Measurements from ENCODE around the gene CBFB.

The CBFB gene

GRCh38 chr16:67035364-67035763 lies 6.4 kb downstream of the CBFB start:
- H3K36me3 ChIP-seq = peaks cover 49% of the 10 kb centered on the region
- H3K4me3 ChIP-seq (ENCODE audit: low read depth, low read length) = no peak overlapping the region
- no peak for TF ChIP-seq CTCF (IDR thresholded peaks at IDR 0.05; ENCODE audit: low read depth, low read length)
- no peaks in the 10 kb centered on the region for H3K27me3 ChIP-seq
- no peak for DNase-seq
- H3K9me3 ChIP-seq = no peaks in the 10 kb centered on the region
- peaks cover 17% of the 10 kb centered on the region for H3K4me1 ChIP-seq

GRCh38 chr16:67036323-67036741 lies 7.4 kb downstream of the CBFB start:
- TF ChIP-seq CTCF (IDR thresholded peaks at IDR 0.05; ENCODE audit: low read depth, low read length) = no peak
- H3K36me3 ChIP-seq = peaks cover 52% of the 10 kb centered on the region
- H3K27me3 ChIP-seq = no peaks in the 10 kb centered on the region
- DNase-seq = peak; percentile 47
- H3K4me3 ChIP-seq (ENCODE audit: low read depth, low read length) = no peak overlapping the region
- no peaks in the 10 kb centered on the region for H3K9me3 ChIP-seq
- H3K4me1 ChIP-seq = peaks cover 17% of the 10 kb centered on the region

GRCh38 chr16:67039260-67040020 lies 10.5 kb downstream of the CBFB start:
- Histone ChIP-seq H3K4me1 (peaks cover 17% of the 10 kb centered on the region), H3K9me3 (no peaks in the 10 kb centered on the region), H3K36me3 (peaks cover 38% of the 10 kb centered on the region), H3K27me3 (no peaks in the 10 kb centered on the region), H3K4me3 (ENCODE audit: low read depth, low read length) (no peak overlapping the region)
- TF ChIP-seq CTCF (IDR thresholded peaks at IDR 0.05; ENCODE audit: low read depth, low read length) = no peak
- DNase-seq = no peak

- H3K36me3 ChIP-seq = peaks cover 35% of the 10 kb centered on the region
- peaks cover 16% of the 10 kb centered on the region for H3K4me1 ChIP-seq
- H3K9me3 ChIP-seq = no peaks in the 10 kb centered on the region
- DNase-seq = no peak
- no peak overlapping the region for H3K4me3 ChIP-seq (ENCODE audit: low read depth, low read length)
- H3K27me3 ChIP-seq = no peaks in the 10 kb centered on the region
- no peak for TF ChIP-seq CTCF (IDR thresholded peaks at IDR 0.05; ENCODE audit: low read depth, low read length)
These were observed 11.2 kb downstream of the CBFB start for GRCh38 chr16:67040166-67040565.

GRCh38 chr16:67040906-67041305 lies 12.0 kb downstream of the CBFB start:
- no peak for DNase-seq
- H3K4me1 ChIP-seq = peaks cover 11% of the 10 kb centered on the region; the same call in 1 of the 2 replicates

More at GRCh38 chr16:67040906-67041305, 12.0 kb downstream of the CBFB start:
- Histone ChIP-seq H3K36me3 (peaks cover 34% of the 10 kb centered on the region), H3K27me3 (no peaks in the 10 kb centered on the region), H3K9me3 (no peaks in the 10 kb centered on the region), H3K4me3 (ENCODE audit: low read depth, low read length) (no peak overlapping the region)
- no peak for TF ChIP-seq CTCF (IDR thresholded peaks at IDR 0.05; ENCODE audit: low read depth, low read length)

Measured in BE2C (cell line).